HG03457 (cell line): ENCODE results near the gene PLCD3.

Experiments used
- ATAC-seq: cut with Tn5 transposase; IDR thresholded peaks from one replicate; pipeline ENCODE4 v1.9.1; 2021; ENCODE audit warnings: moderate number of reproducible peaks; ENCODE audit not compliant: unreplicated experiment

The PLCD3 gene

DNA sequence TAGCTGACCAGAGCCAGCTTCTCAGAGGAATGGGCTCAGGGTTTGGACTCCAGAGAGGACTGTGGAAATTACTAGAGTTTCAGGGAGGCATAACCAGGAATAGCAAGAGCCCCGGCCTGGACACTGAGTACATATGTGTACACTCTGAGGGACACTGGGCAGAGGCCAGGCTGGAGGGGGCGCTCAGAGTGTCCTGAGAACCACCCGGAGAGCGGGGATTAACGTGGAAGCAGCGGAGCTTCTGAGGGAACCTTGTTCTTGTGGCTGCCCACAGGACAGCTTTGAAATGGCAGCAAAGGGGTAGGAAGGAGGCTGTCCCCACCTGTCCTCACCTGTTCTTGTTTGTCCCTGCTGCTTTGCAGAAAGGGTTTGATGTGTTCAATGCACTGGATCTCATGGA is 27.8 kb downstream of the PLCD3 start:
- no peak for ATAC-seq

DNA sequence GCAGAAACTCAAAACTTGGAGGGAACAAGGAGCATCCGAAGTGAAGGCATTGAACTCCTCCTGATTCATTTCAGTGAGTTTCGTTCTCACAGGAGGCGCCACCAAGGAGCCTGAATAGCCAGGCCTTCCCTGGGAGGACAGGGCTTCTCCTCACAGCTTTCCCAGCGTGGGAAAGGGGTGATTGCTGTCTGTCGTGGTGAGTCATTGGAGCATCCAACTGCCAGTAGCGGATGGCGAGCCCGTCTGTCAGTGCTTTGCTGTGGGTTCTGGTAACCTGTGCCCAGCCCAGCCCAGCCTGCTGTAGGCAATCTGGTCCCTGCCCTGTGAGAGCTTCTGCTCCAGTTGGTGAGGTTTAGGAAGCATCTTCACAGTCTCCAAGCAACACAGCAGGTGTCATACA is 28.3 kb downstream of the PLCD3 start:
- ATAC-seq: no peak

DNA sequence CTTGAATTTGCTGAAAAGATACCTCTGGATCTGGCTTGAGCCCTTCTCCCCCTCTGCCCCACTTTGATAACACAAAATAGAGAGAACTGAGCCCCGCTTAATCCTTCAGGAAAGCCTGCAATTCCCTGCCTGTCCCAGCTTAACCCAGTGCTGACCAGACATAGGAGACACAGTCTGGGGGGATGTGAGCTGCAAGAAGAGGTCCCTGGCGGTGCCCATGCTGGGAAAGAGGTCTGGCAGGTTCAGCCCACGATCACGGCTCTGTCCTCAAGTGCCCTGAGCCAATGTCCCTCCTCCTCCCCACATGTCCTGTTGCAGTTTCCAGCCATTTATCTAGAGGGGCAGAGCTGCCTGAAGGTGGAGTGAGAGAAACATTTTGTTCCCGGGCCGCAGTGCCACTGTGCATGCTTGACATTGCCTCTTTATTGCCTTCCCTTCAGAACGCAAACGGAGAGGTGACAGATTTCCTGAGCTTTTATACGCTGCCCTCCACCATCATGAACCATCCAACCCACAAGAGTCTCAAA is 29.0 kb downstream of the PLCD3 start:
- no peak for ATAC-seq

DNA sequence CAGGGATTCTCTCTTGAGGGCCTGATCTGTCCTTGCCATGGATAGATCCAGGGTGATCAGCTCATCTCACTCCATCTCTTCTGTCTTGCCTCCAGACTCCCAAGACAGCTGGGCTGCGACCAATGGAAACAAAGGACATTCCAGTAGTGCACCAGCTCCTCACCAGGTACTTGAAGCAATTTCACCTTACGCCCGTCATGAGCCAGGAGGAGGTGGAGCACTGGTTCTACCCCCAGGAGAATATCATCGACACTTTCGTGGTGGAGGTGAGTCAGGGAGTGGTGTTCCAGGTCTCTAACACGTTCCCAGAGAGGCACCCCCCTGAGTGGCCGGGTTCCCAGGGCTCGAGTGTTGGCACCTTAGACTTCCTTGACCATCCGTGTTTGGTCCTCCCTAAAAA is 29.5 kb downstream of the PLCD3 start:
- ATAC-seq: no peak

DNA sequence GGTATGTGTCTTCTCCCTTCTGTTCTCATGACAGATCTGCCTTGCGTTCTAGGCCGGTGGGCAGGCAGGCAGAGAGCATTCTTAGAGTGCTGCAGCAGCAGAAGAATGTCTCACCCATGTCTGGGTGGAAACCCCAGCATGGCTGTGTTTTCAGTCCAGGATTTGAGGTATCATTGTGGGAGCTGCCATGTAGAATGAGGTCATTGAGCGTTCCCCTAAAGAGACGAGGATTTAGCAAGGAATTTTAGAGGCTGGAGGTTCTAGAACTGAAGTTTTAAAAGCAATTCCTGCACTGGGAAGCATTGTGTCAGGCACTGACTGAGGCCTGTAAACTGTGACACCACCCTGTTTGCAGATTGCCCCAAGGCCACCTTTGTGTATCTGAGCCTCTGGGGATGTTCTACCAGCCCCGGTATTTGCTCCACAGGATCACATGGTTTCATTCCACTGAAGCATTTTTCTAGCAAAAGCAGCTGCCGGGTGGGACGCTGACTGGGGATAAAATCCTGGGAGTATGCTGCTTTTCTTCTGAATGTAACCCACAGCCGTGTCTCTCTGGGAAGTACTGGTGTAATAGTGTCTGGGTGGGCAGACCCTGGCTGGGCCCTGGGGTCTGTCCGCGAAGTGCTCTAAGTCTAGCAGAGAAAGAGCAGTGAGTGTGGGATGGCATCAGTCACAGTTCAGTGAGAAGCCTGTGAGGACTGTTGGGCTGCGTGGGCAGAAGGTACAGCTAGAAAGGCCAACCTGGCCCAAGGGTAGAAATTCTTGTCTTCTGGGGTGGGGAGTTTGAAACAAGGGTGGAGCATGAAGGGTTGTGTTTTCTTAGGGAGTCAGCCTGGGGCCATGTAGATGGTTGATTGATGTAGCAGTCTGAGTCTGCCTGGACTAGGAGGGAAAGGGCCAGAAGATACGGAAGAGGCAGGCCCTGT is 30.2 kb downstream of the PLCD3 start:
- no peak for ATAC-seq

DNA sequence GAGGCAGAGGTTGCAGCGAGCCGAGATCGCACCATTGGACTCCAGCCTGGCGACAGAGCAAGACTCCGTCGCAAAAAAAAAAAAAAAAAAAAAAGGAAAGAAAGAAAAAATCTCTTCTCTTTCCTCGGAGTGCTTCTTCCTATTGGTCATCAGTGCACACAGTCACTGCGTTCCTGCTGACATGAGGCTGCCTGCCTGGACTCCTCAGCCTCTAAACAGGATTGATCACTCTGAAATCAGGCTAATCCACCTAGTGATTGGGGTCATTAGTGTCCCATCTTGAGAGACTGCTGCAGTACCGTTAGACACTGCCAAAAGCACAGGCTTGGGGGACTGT is 30.8 kb downstream of the PLCD3 start:
- ATAC-seq: no peak

DNA sequence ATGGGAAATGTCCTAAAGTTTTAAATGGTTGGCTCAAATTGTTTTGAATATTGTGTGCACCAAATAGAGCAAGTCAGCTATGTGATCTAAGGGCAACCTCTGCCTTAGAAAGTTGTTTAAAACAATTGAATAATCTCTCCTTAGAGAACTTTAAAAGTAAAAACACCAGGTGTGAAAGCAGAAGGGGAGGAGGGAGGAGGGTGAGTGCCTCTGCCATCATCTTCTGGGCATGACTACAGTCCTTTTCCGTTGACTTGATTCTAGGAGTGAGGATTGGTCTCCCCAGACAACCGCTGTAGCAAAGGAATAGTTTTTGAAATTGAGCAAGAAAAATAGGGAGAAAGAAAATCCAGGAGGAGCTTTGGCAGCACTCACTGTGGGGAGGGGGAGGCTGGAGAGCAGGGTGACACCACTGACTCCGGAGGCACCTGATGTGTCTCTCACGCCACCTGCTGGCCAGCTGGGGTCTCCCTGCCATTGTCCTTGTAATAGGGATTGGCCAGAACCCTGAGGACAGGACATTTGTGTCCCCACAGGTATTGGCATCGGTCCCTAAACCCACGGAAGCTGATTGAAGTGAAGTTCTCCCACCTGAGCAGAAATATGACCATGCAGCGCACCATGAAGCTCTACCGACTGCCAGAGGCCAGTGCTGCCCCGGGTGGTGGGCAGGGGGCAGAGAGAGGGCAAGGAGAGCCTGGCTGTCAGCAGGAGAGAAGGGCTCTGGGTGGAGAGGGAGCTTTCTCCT is 33.3 kb downstream of the PLCD3 start:
- no peak for ATAC-seq

DNA sequence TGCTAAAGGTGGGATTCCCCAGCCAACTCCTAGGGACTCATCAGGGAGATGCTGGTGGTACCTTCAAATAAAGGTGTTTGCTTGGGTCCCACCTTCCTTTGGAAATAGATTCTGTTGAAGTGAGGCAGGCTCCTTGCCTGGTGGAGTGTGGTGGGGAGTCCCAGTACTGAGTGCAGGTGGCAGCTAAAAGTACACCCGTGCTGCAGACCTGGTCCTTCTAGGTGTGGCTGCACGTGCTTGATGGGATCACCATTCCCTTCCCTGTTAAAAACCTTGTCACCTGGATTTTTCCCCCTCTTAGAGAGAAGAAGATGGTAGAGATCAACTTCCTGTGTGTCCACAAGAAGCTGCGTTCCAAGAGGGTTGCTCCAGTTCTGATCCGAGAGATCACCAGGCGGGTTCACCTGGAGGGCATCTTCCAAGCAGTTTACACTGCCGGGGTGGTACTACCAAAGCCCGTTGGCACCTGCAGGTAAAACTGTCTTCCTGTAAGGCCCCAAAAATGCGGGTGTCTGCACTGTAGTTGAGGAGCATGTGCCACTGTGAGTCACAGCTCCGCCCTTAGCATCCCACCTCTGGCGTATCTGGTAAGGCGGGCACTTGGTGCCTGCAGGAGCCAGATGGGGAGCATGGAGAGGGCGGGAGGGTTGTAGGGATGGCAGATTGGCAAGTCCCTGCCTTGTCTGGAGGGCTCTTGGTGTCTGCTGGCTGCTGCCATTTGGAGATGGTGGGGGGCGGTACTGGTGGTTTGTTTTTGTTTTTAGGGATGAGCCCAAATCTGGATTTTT is 34.0 kb downstream of the PLCD3 start:
- ATAC-seq: no peak

DNA sequence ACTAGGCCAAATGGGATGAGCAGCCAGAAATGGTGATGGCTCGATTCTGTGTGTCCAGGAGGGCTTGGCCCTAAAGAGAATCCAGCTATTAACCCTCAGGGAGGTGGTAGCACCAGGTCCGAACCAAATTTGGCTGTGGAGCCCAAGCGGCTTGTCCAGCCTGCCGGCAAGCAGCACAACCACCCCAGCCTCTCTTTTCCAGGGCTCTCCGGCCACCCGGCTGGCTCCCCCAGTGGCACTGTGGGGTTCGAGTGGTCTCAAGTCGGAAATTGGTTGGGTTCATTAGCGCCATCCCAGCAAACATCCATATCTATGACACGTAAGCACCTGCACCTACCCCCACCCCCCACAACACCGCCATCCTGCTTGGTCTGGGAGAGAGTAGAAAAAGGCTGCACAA is 35.4 kb downstream of the PLCD3 start:
- no peak for ATAC-seq

DNA sequence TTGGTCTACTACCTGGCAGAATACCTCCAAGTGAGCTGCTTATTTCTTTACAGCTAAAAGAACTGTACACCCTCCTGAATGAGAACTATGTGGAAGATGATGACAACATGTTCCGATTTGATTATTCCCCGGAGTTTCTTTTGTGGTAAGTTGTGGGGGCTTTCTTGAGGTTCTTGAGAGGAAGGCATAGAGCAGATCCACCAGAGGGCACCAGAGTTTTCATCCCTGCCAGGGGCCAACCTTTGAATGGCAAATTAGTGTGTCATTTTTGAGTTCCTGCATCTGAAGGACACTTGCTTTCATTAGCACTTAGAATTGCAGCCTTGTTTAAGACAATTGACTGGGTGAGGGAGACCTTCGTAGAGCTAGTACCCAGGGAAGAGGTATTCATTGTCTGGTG is 36.2 kb downstream of the PLCD3 start:
- ATAC-seq: no peak

DNA sequence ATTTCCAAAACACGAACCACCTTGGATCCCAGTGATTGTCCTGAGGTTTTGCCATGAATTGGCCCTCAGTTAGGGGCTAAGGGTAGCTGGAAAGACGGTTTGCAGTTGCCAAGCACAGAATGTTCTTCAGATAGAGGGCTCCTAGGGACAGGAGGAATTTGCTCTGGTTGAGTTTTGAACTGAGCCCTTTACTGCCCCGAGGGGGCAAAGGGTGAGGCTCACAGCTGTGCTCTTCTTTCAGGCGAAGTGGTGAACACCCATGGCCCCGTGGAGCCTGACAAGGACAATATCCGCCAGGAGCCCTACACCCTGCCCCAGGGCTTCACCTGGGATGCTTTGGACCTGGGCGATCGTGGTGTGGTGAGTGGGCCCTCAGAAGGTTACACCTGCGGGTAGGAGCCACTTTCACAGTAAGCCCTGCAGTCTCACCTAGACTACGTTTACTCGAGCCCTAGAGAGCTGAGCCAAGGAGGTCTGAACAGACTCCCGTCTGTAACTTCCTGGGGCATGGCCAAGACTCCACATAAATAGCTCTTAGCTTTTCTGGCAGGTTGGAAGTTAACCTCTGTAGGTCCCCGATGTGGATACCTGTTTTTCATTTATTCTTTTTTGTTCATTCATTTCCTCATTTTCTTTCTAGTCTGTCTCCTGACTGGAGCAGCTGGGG is 38.7 kb downstream of the PLCD3 start:
- ATAC-seq: no peak

DNA sequence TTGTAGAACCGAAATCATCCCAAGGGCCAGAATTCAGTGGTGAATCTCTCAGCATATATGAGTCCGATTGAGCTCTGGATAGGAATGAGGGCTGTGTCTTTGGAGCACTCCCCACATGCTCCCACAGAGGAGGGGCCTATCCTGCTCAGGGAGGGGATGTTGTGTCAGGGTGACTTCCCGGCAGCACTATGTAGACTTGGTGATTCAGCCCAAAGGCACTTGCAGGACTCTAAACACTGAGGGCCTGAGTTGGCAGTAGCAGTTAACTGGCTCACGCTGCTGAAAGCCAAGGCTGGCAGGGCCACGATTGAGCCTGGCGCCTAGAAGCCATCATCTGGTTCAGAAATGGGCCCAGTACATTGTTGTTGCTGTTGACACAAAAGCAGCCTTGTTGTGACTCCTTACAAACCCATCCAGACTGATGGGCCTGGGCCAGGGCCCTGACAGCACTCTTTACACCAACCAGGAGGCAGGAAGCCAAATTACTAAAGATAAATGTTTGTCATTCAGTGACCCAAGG is 39.3 kb downstream of the PLCD3 start:
- ATAC-seq: no peak

DNA sequence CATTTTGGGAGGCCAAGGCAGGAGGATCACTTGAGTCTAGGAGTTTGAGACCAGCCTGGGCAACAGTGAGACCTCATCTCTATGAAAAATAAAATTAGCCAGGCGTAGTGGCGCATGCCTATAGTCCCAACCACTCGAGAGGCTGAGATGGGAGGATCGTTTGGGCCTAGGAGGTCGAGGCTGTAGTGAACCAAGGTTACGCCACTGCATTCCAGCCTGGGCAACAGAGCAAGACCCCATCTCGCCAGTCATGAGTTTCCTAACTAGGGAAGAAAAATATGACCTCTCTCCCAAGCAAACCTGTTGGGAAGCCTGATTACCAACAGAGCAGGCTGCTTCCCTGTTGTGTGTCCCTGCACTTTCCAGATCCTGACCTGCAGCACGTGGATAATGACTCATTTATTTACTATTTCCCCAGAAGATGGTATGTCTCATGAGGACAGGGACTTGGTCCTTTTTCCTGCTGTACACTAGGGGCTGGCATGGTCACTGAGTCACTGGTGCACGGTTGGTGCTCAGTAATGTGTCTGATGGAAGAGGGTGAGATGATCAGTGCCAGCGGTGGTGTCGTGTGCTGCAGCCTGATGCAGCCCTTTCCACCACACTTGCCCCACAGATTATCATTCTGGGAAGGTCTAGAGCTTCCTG is 40.4 kb downstream of the PLCD3 start:
- ATAC-seq: no peak

DNA sequence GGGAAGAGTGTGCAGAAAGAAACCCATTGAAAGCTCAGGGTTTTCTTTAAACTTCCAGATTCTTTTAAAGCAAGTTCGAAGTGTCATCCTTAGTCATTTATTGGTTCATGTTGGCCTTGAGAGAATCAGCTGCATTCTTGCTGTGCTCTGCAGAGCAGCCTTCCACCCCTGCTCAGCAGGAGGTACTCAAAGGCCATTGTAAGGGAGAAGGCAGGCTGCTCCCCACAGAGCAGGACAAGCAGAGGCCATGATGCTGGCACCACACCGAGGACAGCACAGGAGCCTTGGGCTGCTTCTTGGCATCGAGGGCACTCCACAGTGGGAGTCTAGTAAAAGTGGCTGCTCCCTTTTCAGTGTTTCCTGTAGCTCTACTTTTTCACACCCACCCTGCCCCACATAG is 41.6 kb downstream of the PLCD3 start:
- ATAC-seq: no peak

DNA sequence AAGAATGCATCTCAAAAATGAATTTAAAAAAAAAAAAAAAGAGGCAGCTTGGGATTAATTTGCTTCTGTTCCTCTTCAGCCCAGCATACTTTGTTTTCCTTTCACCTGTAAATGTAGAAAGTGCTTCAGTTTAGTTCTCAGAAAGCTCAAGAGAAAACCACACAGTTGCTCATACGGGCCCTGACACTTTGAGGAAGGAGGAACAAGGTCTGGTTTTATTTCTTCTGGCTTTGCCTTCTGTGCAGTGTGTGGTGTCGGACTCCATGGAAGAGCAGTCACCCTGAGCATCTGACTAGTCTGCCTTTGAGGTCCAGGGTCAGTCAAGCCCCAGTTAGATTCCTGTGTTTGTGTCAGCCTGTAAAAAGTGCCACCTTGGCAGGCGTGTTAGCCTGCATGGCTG is 43.6 kb downstream of the PLCD3 start:
- no peak for ATAC-seq

DNA sequence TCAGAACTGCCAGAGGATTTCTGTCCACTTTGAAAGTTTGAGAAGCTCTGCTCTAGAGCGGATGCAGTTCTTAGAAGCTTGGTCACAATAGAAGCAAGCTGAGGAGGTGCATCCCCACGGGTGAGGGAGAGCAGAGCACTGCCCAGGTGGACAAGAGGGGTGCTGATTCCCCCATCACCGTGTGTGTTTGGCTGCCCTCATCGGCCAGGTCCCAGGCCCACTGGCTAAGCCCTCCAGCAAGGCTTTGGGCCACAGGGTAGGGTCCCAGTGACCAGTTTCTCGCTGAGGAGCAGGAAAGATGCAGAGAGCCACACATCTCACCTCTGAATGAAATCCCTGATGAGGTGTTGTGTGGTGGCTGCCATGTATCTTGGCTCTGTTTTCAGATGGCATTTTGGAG is 44.3 kb downstream of the PLCD3 start:
- no peak for ATAC-seq

DNA sequence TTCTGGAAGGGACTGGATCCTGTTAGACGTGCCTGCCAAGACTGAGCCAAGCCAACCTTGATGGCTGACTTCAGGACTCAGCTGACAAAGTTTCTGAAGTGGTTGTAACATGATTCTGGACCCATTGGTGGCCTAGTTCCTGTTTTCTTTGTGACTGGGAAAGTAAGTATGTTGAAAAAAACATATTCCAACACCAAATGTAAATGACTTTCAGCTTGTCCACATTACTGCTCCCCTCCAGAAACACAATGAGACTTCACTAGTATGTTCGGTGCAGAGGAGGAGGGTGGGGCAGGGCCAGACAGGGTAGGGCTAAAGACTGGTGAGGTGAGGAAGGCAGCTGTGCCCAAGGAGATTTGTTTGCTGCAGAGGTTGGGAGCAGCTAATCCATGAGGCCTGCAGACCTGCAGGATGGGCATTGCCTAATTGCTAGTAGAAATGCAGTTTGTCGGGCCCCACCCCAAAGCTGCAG is 44.8 kb downstream of the PLCD3 start:
- no peak for ATAC-seq

DNA sequence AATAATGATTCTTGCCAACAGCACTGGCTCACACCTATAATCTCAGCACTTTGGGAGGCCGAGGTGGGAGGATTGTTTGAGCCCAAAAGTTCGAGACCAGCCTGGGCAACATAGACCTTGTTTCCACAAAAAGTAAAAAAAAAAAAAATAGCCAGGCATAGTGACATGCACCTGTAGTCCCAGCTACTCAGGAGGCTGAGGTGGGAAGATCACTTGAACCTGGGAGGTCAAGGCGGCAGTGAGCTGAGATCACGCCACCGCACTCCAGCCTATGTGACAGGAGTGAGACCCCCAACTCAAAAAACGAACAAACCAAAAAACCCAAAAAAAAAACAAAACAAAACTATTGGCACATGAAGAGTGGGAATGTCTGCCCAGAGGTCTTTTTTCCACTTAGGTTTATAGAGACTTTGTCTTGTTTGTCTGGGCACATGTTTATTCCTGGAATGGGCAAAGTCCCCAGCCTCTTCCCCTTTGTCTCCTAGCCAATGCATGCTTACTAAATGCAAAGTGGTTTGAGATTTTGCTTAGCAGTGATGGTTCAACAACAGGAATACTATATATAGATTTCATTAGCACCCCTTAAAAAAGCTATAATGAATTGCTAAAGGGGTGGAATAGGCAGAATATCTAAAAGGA is 45.3 kb downstream of the PLCD3 start:
- no peak for ATAC-seq

DNA sequence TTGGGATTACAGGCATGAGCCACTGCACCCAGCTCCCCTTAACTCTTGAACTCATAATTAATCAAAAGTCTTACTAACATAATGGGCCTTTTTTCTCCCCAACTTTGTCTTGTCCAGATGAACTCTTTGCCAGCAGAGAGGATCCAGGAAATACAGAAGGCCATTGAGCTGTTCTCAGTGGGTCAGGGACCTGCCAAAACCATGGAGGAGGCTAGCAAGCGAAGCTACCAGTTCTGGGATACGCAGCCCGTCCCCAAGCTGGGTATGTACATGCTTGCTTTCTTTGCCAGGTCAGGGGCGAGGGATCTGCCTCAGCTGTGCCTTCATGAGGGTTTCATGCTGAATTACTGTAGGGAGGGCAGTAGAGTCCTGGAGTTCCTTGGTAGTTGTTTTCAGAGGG is 45.9 kb downstream of the PLCD3 start:
- ATAC-seq: no peak
